HS-27A (cell line): ENCODE results near the gene SYTL5.

Experiments
- DNase-seq: peaks from one replicate; pipeline ENCODE4 v3.0.0-alpha.2; 2012; ENCODE audit warnings: low read depth, missing footprints

Gene SYTL5

GRCh38 chrX:38095971-38096529 lies 89.7 kb downstream of the SYTL5 start:
- DNase-seq = no peak

GRCh38 chrX:38099688-38100087 lies 93.3 kb downstream of the SYTL5 start:
- no peak for DNase-seq

DNA sequence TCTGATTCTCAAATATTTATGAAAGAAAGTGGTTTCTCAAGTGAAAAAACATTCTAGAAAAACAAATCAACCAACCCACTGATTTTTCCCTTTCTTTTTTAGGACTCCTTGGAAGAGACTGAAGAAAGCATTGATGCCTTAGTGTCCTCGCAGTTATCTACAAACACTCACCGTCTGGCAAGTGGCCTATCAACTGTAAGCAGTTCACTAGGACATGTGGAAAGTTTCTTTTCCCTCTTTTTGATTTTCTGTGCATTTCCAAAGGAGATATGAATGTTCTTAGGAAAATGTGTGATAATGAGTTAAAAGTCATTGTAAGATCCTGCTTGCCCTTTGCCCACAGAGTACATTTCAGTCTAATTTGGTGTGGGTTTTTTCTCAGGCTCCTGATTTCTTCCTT lies 95.9 kb downstream of the SYTL5 start:
- no peak for DNase-seq

GRCh38 chrX:38102875-38103274 lies 96.5 kb downstream of the SYTL5 start:
- DNase-seq = no peak

- no peak for DNase-seq
Measured at GRCh38 chrX:38103857-38104812, 97.8 kb downstream of the SYTL5 start.

DNA sequence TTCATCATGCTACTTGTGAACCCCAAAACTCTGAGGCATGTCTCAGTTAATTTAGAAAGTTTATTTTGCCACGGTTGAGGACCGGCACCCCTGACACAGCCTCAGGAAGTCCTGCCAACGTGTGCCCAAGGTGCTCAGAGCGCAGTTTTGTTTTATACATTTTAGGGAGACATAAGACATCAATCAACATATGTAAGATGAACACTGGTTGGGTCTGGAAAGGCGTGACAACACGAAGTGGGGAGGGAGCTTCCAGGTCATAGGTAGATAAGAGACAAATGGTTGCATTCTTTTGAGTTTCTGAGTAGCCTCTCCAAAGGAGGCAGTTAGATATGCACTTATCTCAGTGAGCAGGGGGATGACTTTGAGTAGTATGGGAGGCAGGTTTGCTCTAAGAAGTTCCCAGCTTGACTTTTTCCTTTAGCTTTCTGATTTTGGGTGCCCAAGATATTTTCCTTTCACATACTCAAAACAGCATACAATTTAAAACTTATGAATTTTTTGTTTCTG lies 98.9 kb downstream of the SYTL5 start:
- no peak for DNase-seq

DNA sequence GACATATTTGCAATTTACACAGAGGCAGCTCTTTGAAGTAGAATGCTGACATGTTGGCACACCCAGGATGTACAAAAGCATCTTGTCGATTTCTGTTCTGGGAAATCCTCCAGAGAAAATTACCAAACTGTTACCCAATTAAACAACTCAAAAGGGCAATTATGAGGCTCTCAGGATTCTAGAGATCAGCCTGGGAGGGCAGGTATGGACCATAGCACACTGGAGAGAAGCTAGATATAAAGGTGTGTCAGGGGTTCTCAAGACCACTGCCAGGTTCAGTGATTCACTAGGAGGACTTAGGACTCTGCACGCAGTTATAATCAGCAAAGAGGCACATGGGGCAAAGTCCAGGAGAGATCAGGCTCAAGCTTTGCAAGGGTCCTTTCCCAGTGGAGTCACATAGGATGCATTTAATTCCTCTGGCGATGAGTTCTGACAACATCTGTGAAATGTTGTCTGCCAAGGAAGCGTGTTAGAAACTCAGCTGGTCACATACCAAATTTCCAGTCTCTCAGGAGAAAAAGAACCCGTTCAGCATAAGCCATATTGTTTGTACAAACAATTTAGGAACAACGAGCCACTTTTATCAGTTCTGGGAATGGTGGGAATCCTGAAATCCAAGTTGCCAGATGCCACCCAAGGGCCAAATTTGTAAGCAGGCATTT lies 100.8 kb downstream of the SYTL5 start:
- DNase-seq = no peak

DNA sequence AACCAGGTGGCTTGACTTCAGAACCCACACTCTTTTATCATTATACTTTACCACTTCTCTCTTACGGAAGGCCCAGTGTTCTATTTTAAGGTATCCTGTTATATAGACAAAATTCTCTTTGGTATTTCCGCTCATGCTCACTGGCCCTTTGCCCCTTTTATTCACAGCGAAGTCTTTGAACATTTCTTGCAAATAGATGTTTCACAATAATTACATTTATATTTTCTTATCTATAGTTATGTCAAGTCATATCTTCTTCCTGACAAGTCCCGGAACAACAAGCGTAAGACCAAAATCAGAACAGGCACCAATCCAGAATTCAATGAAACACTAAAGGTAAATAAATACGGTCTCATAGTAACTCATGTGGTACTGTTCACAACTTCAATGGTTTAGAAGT lies 102.0 kb downstream of the SYTL5 start:
- DNase-seq = no peak

GRCh38 chrX:38109042-38109898 lies 102.9 kb downstream of the SYTL5 start:
- no peak for DNase-seq

GRCh38 chrX:38110231-38110630 lies 103.9 kb downstream of the SYTL5 start:
- DNase-seq = no peak

DNA sequence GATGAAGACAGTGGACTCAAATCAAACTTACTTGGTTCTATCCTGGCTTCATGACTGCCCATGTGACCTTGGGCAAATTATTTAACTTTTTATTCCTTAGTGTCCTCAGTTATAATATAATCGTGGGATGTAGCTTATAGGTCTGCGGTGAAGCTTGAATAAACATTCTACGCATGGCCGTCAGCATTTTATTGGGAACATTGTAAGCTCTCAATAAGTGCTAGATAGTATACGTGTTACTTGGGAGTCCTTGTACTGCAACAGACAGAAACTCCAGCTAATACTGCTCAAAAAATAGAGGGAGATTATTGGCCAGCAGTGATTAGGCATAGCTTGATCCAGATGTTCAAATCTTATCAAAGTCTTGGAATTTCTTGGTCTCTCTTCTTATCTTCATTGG lies 104.8 kb downstream of the SYTL5 start:
- DNase-seq = no peak

DNA sequence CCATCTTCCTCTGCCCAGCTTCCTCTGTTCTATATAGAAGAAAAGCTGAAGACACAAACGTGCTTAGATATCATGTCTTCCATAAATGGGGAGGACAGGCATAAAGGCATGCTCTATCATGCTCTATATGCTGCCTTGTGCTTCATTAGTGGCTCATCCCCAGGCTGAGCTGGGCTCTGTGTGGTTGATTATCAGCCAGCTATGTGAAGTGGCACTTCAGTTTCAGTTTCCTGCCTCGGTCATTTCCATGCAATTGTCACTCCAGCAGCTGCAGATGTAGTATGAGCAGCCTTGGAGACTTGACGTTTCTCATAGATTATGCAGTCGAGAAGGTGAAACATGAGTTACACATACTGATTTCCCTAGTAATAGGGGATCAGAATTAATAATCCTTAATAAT lies 106.2 kb downstream of the SYTL5 start:
- DNase-seq = no peak

DNA sequence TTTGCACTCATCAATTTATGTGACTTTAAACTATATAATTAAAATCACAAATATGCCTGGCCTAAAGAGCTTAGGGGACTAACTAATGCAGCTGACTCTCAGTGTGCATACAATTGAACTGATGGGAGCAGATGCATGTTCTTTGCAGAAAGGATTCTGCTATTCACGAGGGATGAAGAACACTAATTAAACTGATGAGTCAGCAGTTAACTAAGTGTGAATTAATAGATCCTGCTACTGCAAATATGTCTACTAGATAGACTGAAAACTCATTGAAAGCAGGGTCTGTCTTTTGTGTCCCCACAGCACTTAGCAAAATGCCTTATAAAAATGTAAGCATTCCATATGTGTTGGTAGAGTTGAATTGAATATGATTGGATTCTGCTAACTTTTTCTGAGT lies 110.4 kb downstream of the SYTL5 start:
- no peak for DNase-seq

DNA sequence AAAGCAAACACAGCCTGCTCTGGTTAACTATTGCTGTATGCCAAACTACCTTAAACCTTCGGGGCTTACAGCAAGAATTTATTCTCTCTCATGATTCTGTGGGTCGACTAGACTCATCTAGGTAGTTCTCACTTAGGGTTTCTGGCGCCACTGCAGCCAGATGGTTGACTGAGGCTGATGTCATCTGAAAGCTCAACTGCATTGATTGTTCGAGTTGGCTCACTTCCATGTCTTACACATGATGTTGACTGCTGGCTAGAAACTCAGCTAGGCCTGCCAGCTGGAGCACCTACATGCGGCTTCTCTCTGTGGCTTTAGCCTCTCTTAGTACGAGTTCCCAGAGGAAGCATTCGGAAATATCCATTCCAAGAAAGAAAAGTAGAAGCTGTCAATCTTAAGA lies 111.1 kb downstream of the SYTL5 start:
- DNase-seq = no peak

DNA sequence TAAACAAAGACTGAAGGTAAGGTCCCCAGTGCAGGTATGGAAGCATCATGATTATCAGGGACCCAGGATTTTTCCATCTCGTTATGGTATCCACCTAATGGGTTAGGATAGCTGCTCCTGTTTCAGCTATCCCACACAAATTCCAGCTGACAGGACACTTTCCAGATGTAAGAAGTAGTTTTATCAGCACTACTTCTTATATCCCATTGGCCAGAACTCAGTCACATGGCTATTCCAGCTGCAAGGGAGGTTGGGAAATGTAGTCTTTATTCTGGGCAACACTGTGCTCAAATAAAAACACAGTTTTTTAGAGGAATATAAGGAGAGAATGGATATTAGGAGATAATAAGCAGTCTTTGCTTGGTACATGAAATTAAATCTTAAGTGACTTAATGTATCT lies 117.6 kb downstream of the SYTL5 start:
- no peak for DNase-seq

DNA sequence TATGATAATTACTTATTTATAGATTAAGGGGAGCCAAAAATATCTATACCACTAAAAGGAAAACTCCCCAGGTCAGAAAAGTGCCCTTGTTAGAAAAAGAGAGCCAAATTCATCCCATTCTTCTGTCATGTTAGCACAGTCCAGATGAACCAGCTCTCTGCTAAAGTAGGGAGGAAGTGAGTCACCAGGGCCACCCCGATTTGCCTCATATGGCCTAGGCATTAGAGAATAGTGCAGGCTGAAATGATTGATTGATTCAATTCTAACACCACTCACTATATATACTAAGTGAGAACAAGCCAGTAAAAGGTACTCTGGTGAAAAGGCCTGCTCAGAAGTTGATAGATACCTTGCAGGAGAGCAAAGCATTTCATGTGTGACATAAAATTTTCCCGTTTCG lies 119.8 kb downstream of the SYTL5 start:
- DNase-seq = no peak

GRCh38 chrX:38127961-38128360 lies 121.6 kb downstream of the SYTL5 start:
- no peak for DNase-seq

DNA sequence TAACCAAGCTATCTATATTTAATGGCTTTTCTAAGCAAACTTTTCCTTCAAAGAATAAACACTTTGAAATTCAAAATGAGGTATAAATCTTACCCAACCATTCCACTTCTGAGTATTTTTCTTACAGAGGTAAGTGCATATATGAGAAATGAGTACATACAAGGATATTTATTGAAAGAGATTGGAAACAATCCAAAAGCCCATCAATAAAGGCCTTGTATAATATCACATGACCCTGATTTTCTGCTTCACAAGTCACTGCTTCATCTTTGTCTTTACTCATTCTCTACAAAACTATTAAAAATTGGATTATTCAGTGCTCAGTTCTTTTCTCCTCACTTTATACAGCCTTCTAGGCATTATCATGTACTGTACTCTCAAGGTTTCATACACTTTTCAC lies 123.0 kb downstream of the SYTL5 start:
- no peak for DNase-seq

DNA sequence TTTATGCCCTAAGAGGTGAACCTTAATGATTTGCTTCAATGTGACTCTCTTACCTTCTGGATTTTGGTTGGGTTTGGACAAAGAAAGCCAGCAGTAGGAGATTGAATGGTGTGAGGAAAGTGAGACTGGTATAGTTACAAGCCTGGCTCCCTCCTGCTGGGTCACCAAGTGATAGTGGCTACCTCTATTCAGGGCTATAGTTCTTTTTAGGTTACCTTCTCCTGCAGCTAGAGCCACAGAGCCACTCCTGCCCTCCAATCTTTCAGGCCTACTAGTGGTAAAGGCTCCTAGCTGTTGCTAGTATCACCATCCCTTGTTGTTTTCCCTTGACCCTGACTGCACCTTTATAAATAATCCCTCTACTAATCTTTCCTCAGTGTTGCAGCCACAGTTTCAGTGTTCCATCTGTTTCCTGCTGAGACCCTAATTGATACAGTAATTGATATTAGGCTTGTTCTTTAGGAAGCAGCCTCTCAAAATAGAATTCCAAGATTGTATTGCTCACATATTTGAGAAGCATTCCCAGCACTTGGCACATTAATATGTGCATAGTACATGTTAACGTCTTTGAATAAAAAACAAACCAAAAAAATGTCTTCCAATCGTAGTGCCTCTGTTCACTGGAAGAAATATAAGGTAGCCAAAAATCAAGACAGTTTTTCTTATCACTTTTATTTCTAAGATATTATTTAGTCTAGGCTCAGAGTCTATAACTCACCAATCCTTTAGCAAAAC lies 132.0 kb downstream of the SYTL5 start:
- DNase-seq = no peak

DNA sequence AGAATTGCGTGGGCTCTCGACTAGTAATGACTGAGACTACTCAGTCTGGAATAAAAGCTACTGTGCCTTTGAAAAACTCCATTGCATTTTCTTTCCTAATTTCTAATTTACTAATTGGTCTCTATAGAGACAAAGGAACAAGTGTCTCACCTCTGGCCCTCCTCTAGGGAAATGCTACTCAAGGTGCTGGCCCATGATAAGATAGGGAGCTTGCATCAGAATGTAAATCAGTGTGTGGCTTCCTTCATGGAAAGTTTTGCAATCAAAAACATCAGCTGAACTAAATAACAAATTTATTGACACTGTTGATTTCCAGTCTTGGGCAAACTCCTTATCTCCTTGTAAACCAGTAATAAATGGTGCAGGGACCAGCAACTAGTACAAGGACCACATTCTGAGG lies 132.5 kb downstream of the SYTL5 start:
- DNase-seq = no peak

GRCh38 chrX:38142610-38143009 lies 136.3 kb downstream of the SYTL5 start:
- no peak for DNase-seq
